CD4-positive, alpha-beta T cell (primary cell): ENCODE results near the gene PTPRN2. TPM values are rescaled to one million over a fixed set of nuclear protein-coding genes. Genes with fewer than 3 reads are reported as not detected.

Experiments
- ATAC-seq: fragments of 200-7000 bp; cut with Tn5 transposase; one replicate; pipeline ENCODE4 v1.10.0; 2022; ENCODE audit warnings: mild to moderate bottlenecking; ENCODE audit not compliant: poor library complexity
- CTCF ChIA-PET: fragments of 350-600 bp; sonication (Branson Sonifier 250); formaldehyde crosslinking; loops from one replicate; lab custom pipeline; 2021; ENCODE audit warnings: antibody characterized with exemption, inconsistent platforms; lab: Charles Lee
- POLR2A ChIA-PET: fragments of 350-600 bp; sonication (Branson Sonifier 250); formaldehyde crosslinking; loops from one replicate; lab custom pipeline; 2021; ENCODE audit warnings: antibody characterized with exemption, inconsistent platforms; lab: Charles Lee
- DNase-seq, 14 experiments: peaks; one replicate each; pipeline ENCODE4 v3.0.0-alpha.2; 2013 to 2020; ENCODE audit warnings: mixed read lengths in 2 of 14
- H3K27ac ChIP-seq, 2 donors: one replicate each; pipeline versions ENCODE4 v1.5.1 to v1.7.0; 2013; ENCODE audit warnings: low read length in 2 of 2, low read depth in 1 of 2, mild to moderate bottlenecking in 1 of 2
- H3K27me3 ChIP-seq, 2 experiments: 1 replicate in 1 of 2; 2 replicates in 1 of 2; pipeline versions ENCODE4 v1.6.1 to v1.7.0; 2013; ENCODE audit warnings: low read length in 2 of 2, control low read depth in 1 of 2, mild to moderate bottlenecking in 1 of 2, moderate library complexity in 1 of 2; ENCODE audit not compliant: insufficient read depth in 2 of 2, control insufficient read depth in 1 of 2
- H3K36me3 ChIP-seq: one replicate; pipeline ENCODE4 v1.6.1; 2013; ENCODE audit warnings: low read length, control low read depth; ENCODE audit not compliant: insufficient read depth
- H3K4me1 ChIP-seq: one replicate; pipeline ENCODE4 v1.6.1; 2013; ENCODE audit warnings: low read length, control low read depth; ENCODE audit not compliant: insufficient read depth
- H3K4me3 ChIP-seq: one replicate; pipeline ENCODE4 v1.5.1; 2013; ENCODE audit warnings: mild to moderate bottlenecking, low read length, moderate library complexity
- H3K9me3 ChIP-seq, 2 experiments: 1 replicate in 1 of 2; 2 replicates in 1 of 2; pipeline versions ENCODE4 v1.6.1 to v1.7.0; 2013; ENCODE audit warnings: low read length in 2 of 2, mild to moderate bottlenecking in 2 of 2, control low read depth in 1 of 2, moderate library complexity in 1 of 2; ENCODE audit not compliant: control insufficient read depth in 1 of 2, insufficient read depth in 1 of 2
- H3K27ac Mint-ChIP-seq: one replicate; pipeline ENCODE4 v1.8.0; 2020; ENCODE audit warnings: mixed read lengths
- H3K27me3 Mint-ChIP-seq: one replicate; pipeline ENCODE4 v1.8.0; 2021; ENCODE audit warnings: mixed read lengths
- H3K36me3 Mint-ChIP-seq: one replicate; pipeline ENCODE4 v1.8.0; 2021; ENCODE audit warnings: low read depth, mixed read lengths
- H3K4me1 Mint-ChIP-seq: one replicate; pipeline ENCODE4 v1.8.0; 2021; ENCODE audit warnings: low read depth, mixed read lengths
- H3K4me3 Mint-ChIP-seq: one replicate; pipeline ENCODE4 v1.8.0; 2020; ENCODE audit warnings: mild to moderate bottlenecking, mixed read lengths
- H3K9me3 Mint-ChIP-seq: one replicate; pipeline ENCODE4 v1.8.0; 2020; ENCODE audit warnings: mixed read lengths
- CTCF ChIP-seq: fragments of 200-600 bp; IDR thresholded peaks from one replicate; pipeline ENCODE4 v1.8.0; 2022; ENCODE audit warnings: antibody characterized with exemption, mild to moderate bottlenecking
- intact Hi-C, 2 experiments: fragments of 100-400 bp; cut with DNase I in 1 of 2; cut with micrococcal nuclease in 1 of 2; formaldehyde crosslinking; loops; one replicate each; pipeline versions ENCODE4 v1.15.1 to v1.9.0; 2023 to 2025; cut with DNase I, micrococcal nuclease
- total RNA-seq, 174 experiments: library from RNA in 2 of 174; stranded (reverse) in 2 of 174; gene quantifications; one replicate each; pipeline ENCODE4 v1.2.3 and lab custom pipeline; 2021 to 2026

Gene PTPRN2
- total RNA-seq, 2 experiments from 2014 or later = 0.34 to 0.44 TPM

GRCh38 chr7:158052381-158053060 is 535.1 kb downstream of the PTPRN2 start:
- Mint-ChIP-seq H3K4me1 (no peaks in the 10 kb centered on the region), H3K36me3 (no peaks in the 10 kb centered on the region), H3K9me3 (no peaks in the 10 kb centered on the region), H3K4me3 (no peak overlapping the region), H3K27ac (no peak overlapping the region), H3K27me3 (peaks cover 4% of the 10 kb centered on the region)
- ATAC-seq (no peak), DNase-seq (no peak)
- Histone ChIP-seq H3K36me3 (no peaks in the 10 kb centered on the region), H3K4me1 (no peaks in the 10 kb centered on the region), H3K9me3 (peaks cover 0 to 25% of the 10 kb centered on the region in 2 experiments), H3K4me3 (no peak overlapping the region), H3K27ac (no peak overlapping the region), H3K27me3 (no peaks in the 10 kb centered on the region)
- ChIA-PET CTCF (no interaction called here), POLR2A (no interaction called here)
- intact Hi-C loops = no loop called here
- TF ChIP-seq CTCF = no peak

GRCh38 chr7:158051776-158052175 is 535.8 kb downstream of the PTPRN2 start:
- Histone ChIP-seq H3K27me3 (no peaks in the 10 kb centered on the region), H3K27ac (no peak overlapping the region), H3K4me1 (no peaks in the 10 kb centered on the region), H3K4me3 (no peak overlapping the region), H3K9me3 (peaks cover 0 to 19% of the 10 kb centered on the region in 2 experiments), H3K36me3 (no peaks in the 10 kb centered on the region)
- Mint-ChIP-seq H3K9me3 (no peaks in the 10 kb centered on the region), H3K27me3 (peaks cover 4% of the 10 kb centered on the region), H3K4me1 (no peaks in the 10 kb centered on the region), H3K27ac (no peak overlapping the region), H3K4me3 (no peak overlapping the region), H3K36me3 (no peaks in the 10 kb centered on the region)
- CTCF ChIA-PET = no interaction called here
- POLR2A ChIA-PET = no interaction called here
- DNase-seq (no peak), ATAC-seq (no peak)
- intact Hi-C loops = no loop called here
- TF ChIP-seq CTCF = no peak

- no peaks in the 10 kb centered on the region for H3K4me1 Mint-ChIP-seq
- H3K27me3 ChIP-seq = no peaks in the 10 kb centered on the region
- POLR2A ChIA-PET = no interaction called here
- ATAC-seq (no peak), DNase-seq (no peak)
- H3K9me3 Mint-ChIP-seq = no peaks in the 10 kb centered on the region
- H3K27ac Mint-ChIP-seq = no peak overlapping the region
- H3K9me3 ChIP-seq = peaks cover 0 to 13% of the 10 kb centered on the region in 2 experiments
- TF ChIP-seq CTCF = no peak
- no peak overlapping the region for H3K4me3 Mint-ChIP-seq
- H3K27ac ChIP-seq = no peak overlapping the region
- intact Hi-C loops = no loop called here
- peaks cover 4% of the 10 kb centered on the region for H3K27me3 Mint-ChIP-seq
- no peaks in the 10 kb centered on the region for H3K36me3 ChIP-seq
- H3K4me3 ChIP-seq = no peak overlapping the region
- H3K36me3 Mint-ChIP-seq = no peaks in the 10 kb centered on the region
- H3K4me1 ChIP-seq = no peaks in the 10 kb centered on the region
- CTCF ChIA-PET = no interaction called here
These were observed 536.5 kb downstream of the PTPRN2 start for GRCh38 chr7:158050978-158051651.
